Sigmoid colon (tissue), 3 donors: ENCODE measurements around the gene LARP4B.

Experiments
- CTCF ChIP-seq, 4 experiments: fragments of 450-650 bp in 3 of 4; fragments of 200-600 bp in 1 of 4; IDR thresholded peaks; one replicate each; pipeline ENCODE4 v1.5.1; 2016 to 2019; ENCODE audit warnings: antibody characterized with exemption in 4 of 4, mild to moderate bottlenecking in 3 of 4, moderate library complexity in 2 of 4
- POLR2A ChIP-seq, 2 donors: fragments of 450-650 bp; IDR thresholded peaks; one replicate each; pipeline ENCODE4 v1.6.1; 2016; ENCODE audit warnings: antibody characterized with exemption in 2 of 2, mild to moderate bottlenecking in 2 of 2, moderate library complexity in 2 of 2

- TF ChIP-seq CTCF (IDR thresholded peaks at IDR 0.05), result no peak
- no peak for TF ChIP-seq POLR2A (IDR thresholded peaks at IDR 0.05)
Measured at GRCh38 chr10:963655-964054, 32.1 kb upstream of the LARP4B start.
